CD14-positive monocyte (primary cell): ENCODE results near the gene HDAC4. TPM values are rescaled to one million over a fixed set of nuclear protein-coding genes. Genes with fewer than 3 reads are reported as not detected.

Source experiments
- DNase-seq, 3 donors: peaks; one replicate each; pipeline ENCODE4 v3.0.0-alpha.2; 2011 to 2022
- H2AFZ ChIP-seq: 2 replicates; pipeline ENCODE4 v1.6.0; 2012; ENCODE audit warnings: mild to moderate bottlenecking, low read depth, low read length, inconsistent platforms; ENCODE audit not compliant: insufficient read depth, poor library complexity, severe bottlenecking
- H3K27ac ChIP-seq, 2 donors: 1 replicate in 1 of 2; 2 replicates in 1 of 2; pipeline ENCODE4 v1.5.1; 2012 to 2013; ENCODE audit warnings: low read length in 2 of 2, control low read depth in 1 of 2, inconsistent platforms in 1 of 2, low read depth in 1 of 2, mild to moderate bottlenecking in 1 of 2
- H3K27me3 ChIP-seq, 2 donors: one replicate each; pipeline versions ENCODE4 v1.6.0 to v1.6.1; 2011 to 2013; ENCODE audit warnings: low read length in 2 of 2; ENCODE audit not compliant: control insufficient read depth in 2 of 2, insufficient read depth in 2 of 2
- H3K36me3 ChIP-seq, 2 donors: replicated peaks in 1 of 2; 1 replicate in 1 of 2; 2 replicates in 1 of 2; pipeline versions ENCODE4 v1.5.1 to v1.6.1; 2012 to 2013; ENCODE audit warnings: low read length in 2 of 2, control low read depth in 1 of 2, inconsistent platforms in 1 of 2, mild to moderate bottlenecking in 1 of 2; ENCODE audit not compliant: insufficient read depth in 2 of 2, control insufficient read depth in 1 of 2
- H3K4me1 ChIP-seq, 2 donors: 1 replicate in 1 of 2; 2 replicates in 1 of 2; pipeline versions ENCODE4 v1.5.1 to v1.6.1; 2012 to 2013; ENCODE audit warnings: low read length in 2 of 2, control low read depth in 1 of 2, inconsistent platforms in 1 of 2, mild to moderate bottlenecking in 1 of 2, moderate library complexity in 1 of 2; ENCODE audit not compliant: insufficient read depth in 2 of 2, control insufficient read depth in 1 of 2
- H3K4me2 ChIP-seq: replicated peaks from 2 replicates; pipeline ENCODE3; 2012; ENCODE audit warnings: low read length, moderate library complexity, mild to moderate bottlenecking; ENCODE audit not compliant: poor library complexity, severe bottlenecking; ENCODE audit errors: extremely low read depth
- H3K4me3 ChIP-seq, 3 experiments: fragments of 200-600 bp in 1 of 3; sonication (generic) in 1 of 3; replicated peaks in 1 of 3; 1 replicate in 2 of 3; 2 replicates in 1 of 3; pipeline ENCODE4 v1.5.1; 2011 to 2013; ENCODE audit warnings: low read length in 3 of 3, mild to moderate bottlenecking in 3 of 3, control low read depth in 2 of 3, low read depth in 2 of 3, inconsistent platforms in 1 of 3, moderate library complexity in 1 of 3
- H3K79me2 ChIP-seq: 2 replicates; pipeline ENCODE4 v1.6.0; 2012; ENCODE audit warnings: mild to moderate bottlenecking, control low read depth, inconsistent platforms, low read length, moderate library complexity; ENCODE audit not compliant: insufficient read depth
- H3K9ac ChIP-seq: 2 replicates; pipeline ENCODE4 v1.6.0; 2017; ENCODE audit warnings: low read length, mild to moderate bottlenecking; ENCODE audit not compliant: insufficient read depth, poor library complexity, severe bottlenecking
- H3K9me3 ChIP-seq, 2 donors: replicated peaks in 1 of 2; 1 replicate in 1 of 2; 2 replicates in 1 of 2; pipeline versions ENCODE4 v1.5.1 to v1.6.1; 2012 to 2013; ENCODE audit warnings: low read length in 2 of 2, control low read depth in 1 of 2; ENCODE audit not compliant: control insufficient read depth in 1 of 2, insufficient read depth in 1 of 2
- H4K20me1 ChIP-seq: 2 replicates; pipeline ENCODE4 v1.6.0; 2012; ENCODE audit warnings: mild to moderate bottlenecking, low read length, control low read depth, moderate library complexity; ENCODE audit not compliant: insufficient read depth
- H3K27ac Mint-ChIP-seq, 7 donors: one replicate each; pipeline ENCODE4 v1.8.0; 2020; ENCODE audit warnings: mild to moderate bottlenecking in 7 of 7, mixed read lengths in 7 of 7, moderate library complexity in 6 of 7, inconsistent platforms in 2 of 7
- H3K27me3 Mint-ChIP-seq, 3 donors: one replicate each; pipeline ENCODE4 v1.8.0; 2021 to 2022; ENCODE audit warnings: low read depth in 3 of 3, mild to moderate bottlenecking in 3 of 3, mixed read lengths in 3 of 3, moderate library complexity in 3 of 3, inconsistent platforms in 1 of 3
- H3K36me3 Mint-ChIP-seq, 2 donors: one replicate each; pipeline ENCODE4 v1.8.0; 2020; ENCODE audit warnings: mixed read lengths in 2 of 2, inconsistent platforms in 1 of 2, mild to moderate bottlenecking in 1 of 2
- H3K4me1 Mint-ChIP-seq: one replicate; pipeline ENCODE4 v1.8.0; 2020; ENCODE audit warnings: mild to moderate bottlenecking, mixed read lengths
- H3K4me3 Mint-ChIP-seq, 2 donors: one replicate each; pipeline ENCODE4 v1.8.0; 2020; ENCODE audit warnings: mild to moderate bottlenecking in 2 of 2, mixed read lengths in 2 of 2, moderate library complexity in 1 of 2
- H3K9me3 Mint-ChIP-seq, 7 donors: one replicate each; pipeline ENCODE4 v1.8.0; 2020 to 2022; ENCODE audit warnings: mixed read lengths in 7 of 7, mild to moderate bottlenecking in 6 of 7, moderate library complexity in 6 of 7, inconsistent platforms in 2 of 7
- CTCF ChIP-seq: fragments of 200-600 bp; IDR thresholded peaks from one replicate; pipeline ENCODE4 v1.8.0; 2022; ENCODE audit warnings: antibody characterized with exemption, mild to moderate bottlenecking
- WGBS: methylation state at CpG from one replicate; pipeline ENCODE4 v1.1.5; 2013; ENCODE audit warnings: missing lambda C conversion rate; ENCODE audit not compliant: insufficient coverage; 5-methylcytosine and 5-hydroxymethylcytosine counted together
- intact Hi-C, 2 donors: fragments of 100-400 bp; cut with micrococcal nuclease; formaldehyde crosslinking; loops; one replicate each; pipeline versions ENCODE4 v1.15.0 to v1.15.1; 2023
- polyA plus RNA-seq, 3 donors: library from polyadenylated mRNA; depleted of rRNA in 1 of 3; unstranded in 2 of 3; stranded (reverse) in 1 of 3; fragments of 300-500 nt in 2 of 3; fragments of >200 nt in 1 of 3; fragmentation: Illumina TruSeq in 2 of 3; gene quantifications; 1 replicate in 2 of 3; 2 replicates in 1 of 3; pipeline ENCODE4 v1.2.3, GENCODE V29; 2012 to 2021

Gene HDAC4
- polyA plus RNA-seq, 3 donors: 3.3 to 23.0 (median 4.5) TPM

- peak overlapping the region; percentile 10 for H3K9ac ChIP-seq
- H3K4me3 ChIP-seq: no peak overlapping the region
- no peaks in the 10 kb centered on the region for H3K9me3 Mint-ChIP-seq
- no peak overlapping the region for H3K4me3 Mint-ChIP-seq
- no peaks in the 10 kb centered on the region for H3K27me3 Mint-ChIP-seq
- DNase-seq: no peak
- H3K27me3 ChIP-seq: no peaks in the 10 kb centered on the region
- TF ChIP-seq CTCF: no peak
- H3K79me2 ChIP-seq: peaks cover 100% of the 10 kb centered on the region
- H3K4me2 ChIP-seq: no peak overlapping the region
- H3K9me3 ChIP-seq: no peaks in the 10 kb centered on the region
- H4K20me1 ChIP-seq: peaks cover 44% of the 10 kb centered on the region
- peaks cover 61% of the 10 kb centered on the region for H3K4me1 Mint-ChIP-seq
- WGBS: no CpG with 5 or more reads among the region's 14 CpGs
- H3K27ac Mint-ChIP-seq: peak overlapping the region in 6 of 7 donors; percentile 46 to 87 (median 70)
- H3K36me3 Mint-ChIP-seq: peaks cover 33 to 50% of the 10 kb centered on the region in 2 donors
- H2AFZ ChIP-seq: no peak overlapping the region
- intact Hi-C loops: no loop called here
- peaks cover under 1 to 24% of the 10 kb centered on the region in 2 donors for H3K36me3 ChIP-seq
- peak overlapping the region in 1 of 2 donors; percentile 81 for H3K27ac ChIP-seq
- peaks cover 46 to 51% of the 10 kb centered on the region in 2 donors for H3K4me1 ChIP-seq
Observed at GRCh38 chr2:239203443-239204135, 197.2 kb downstream of the HDAC4 start.

- Histone ChIP-seq H3K27ac (peak overlapping the region; percentile 2 to 81), H3K36me3 (peaks cover 8 to 31% of the 10 kb centered on the region in 2 donors), H3K79me2 (peaks cover 100% of the 10 kb centered on the region), H3K9me3 (no peaks in the 10 kb centered on the region), H4K20me1 (peaks cover 51% of the 10 kb centered on the region), H3K4me2 (no peak overlapping the region), H2AFZ (no peak overlapping the region), H3K4me1 (peaks cover 46 to 51% of the 10 kb centered on the region in 2 donors), H3K4me3 (no peak overlapping the region), H3K27me3 (no peaks in the 10 kb centered on the region), H3K9ac (peak overlapping the region; percentile 29)
- peak overlapping the region in 1 of 2 donors; percentile 35 for H3K4me3 Mint-ChIP-seq
- H3K36me3 Mint-ChIP-seq: peaks cover 40 to 58% of the 10 kb centered on the region in 2 donors
- no peak for TF ChIP-seq CTCF
- peak overlapping the region; percentile 53 to 86 (median 80) for H3K27ac Mint-ChIP-seq
- H3K4me1 Mint-ChIP-seq: peaks cover 57% of the 10 kb centered on the region
- no peaks in the 10 kb centered on the region for H3K27me3 Mint-ChIP-seq
- DNase-seq: no peak
- intact Hi-C loops: no loop called here
- 99% methylated on average over 10 of the region's 10 CpGs for whole genome bisulfite sequencing
- no peaks in the 10 kb centered on the region for H3K9me3 Mint-ChIP-seq
Observed at GRCh38 chr2:239202836-239203235, 198.0 kb downstream of the HDAC4 start.
